ENCODE data around the gene B4GAT1. TPM values are rescaled to one million over a fixed set of nuclear protein-coding genes. Genes with fewer than 3 reads are reported as not detected.

Gene B4GAT1
- total and polyA plus RNA-seq, 2 of the 13 experiments (the other 11 are each of a cell fraction or from before 2014, with no cell fraction given), result 40.4 to 109 TPM

DNA sequence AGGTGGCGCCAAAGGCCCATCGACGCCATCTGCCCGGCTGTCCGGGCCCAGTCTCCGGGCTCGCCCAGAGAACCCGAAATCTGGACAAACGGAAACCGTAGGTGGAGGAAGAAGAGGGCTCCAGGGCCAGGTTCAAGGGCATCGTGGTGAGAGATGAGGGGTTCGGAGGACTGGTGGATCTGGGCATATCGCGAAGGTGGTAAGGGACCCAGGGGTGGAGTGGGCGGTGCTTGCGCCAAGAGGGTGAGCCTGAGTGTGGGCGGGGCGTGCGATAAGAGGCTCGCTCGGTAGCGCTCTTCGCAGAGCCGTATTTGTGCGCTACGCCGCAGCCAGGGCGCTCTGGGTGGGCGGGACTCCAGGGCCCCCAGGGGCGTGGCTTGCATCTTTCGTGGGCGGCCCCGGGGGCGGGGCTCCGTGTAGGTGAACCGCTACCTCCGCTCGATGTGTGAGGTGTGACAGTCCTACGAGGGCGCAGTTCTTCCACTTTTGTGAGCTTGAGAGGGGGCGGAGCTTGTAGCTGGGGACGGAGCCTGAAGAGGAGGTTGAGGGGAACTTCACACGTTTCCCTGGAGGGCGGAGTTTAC, 35.4 kb downstream of the B4GAT1 start (continued):
- TF ChIP-seq, protein P1, sequence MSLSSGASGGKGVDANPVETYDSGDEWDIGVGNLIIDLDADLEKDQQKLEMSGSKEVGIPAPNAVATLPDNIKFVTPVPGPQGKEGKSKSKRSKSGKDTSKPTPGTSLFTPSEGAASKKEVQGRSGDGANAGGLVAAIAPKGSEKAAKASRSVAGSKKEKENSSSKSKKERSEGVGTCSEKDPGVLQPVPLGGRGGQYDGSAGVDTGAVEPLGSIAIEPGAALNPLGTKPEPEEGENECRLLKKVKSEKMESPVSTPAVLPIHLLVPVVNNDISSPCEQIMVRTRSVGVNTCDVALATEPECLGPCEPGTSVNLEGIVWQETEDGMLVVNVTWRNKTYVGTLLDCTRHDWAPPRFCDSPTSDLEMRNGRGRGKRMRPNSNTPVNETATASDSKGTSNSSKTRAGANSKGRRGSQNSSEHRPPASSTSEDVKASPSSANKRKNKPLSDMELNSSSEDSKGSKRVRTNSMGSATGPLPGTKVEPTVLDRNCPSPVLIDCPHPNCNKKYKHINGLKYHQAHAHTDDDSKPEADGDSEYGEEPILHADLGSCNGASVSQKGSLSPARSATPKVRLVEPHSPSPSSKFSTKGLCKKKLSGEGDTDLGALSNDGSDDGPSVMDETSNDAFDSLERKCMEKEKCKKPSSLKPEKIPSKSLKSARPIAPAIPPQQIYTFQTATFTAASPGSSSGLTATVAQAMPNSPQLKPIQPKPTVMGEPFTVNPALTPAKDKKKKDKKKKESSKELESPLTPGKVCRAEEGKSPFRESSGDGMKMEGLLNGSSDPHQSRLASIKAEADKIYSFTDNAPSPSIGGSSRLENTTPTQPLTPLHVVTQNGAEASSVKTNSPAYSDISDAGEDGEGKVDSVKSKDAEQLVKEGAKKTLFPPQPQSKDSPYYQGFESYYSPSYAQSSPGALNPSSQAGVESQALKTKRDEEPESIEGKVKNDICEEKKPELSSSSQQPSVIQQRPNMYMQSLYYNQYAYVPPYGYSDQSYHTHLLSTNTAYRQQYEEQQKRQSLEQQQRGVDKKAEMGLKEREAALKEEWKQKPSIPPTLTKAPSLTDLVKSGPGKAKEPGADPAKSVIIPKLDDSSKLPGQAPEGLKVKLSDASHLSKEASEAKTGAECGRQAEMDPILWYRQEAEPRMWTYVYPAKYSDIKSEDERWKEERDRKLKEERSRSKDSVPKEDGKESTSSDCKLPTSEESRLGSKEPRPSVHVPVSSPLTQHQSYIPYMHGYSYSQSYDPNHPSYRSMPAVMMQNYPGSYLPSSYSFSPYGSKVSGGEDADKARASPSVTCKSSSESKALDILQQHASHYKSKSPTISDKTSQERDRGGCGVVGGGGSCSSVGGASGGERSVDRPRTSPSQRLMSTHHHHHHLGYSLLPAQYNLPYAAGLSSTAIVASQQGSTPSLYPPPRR (CRISPR knock-in tag; IDR thresholded peaks at IDR 0.05; ENCODE audit: borderline replicate concordance), result no peak; the same call in 1 of the 2 replicates
- TF ChIP-seq ZBTB1 (CRISPR knock-in tag; IDR thresholded peaks at IDR 0.05; ENCODE audit: borderline replicate concordance), result no peak
- TF ChIP-seq, protein P2, sequence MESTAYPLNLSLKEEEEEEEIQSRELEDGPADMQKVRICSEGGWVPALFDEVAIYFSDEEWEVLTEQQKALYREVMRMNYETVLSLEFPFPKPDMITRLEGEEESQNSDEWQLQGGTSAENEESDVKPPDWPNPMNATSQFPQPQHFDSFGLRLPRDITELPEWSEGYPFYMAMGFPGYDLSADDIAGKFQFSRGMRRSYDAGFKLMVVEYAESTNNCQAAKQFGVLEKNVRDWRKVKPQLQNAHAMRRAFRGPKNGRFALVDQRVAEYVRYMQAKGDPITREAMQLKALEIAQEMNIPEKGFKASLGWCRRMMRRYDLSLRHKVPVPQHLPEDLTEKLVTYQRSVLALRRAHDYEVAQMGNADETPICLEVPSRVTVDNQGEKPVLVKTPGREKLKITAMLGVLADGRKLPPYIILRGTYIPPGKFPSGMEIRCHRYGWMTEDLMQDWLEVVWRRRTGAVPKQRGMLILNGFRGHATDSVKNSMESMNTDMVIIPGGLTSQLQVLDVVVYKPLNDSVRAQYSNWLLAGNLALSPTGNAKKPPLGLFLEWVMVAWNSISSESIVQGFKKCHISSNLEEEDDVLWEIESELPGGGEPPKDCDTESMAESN (CRISPR knock-in tag; conservative IDR thresholded peaks at IDR 0.05), result peak; percentile 68
- TF ChIP-seq, protein P3, sequence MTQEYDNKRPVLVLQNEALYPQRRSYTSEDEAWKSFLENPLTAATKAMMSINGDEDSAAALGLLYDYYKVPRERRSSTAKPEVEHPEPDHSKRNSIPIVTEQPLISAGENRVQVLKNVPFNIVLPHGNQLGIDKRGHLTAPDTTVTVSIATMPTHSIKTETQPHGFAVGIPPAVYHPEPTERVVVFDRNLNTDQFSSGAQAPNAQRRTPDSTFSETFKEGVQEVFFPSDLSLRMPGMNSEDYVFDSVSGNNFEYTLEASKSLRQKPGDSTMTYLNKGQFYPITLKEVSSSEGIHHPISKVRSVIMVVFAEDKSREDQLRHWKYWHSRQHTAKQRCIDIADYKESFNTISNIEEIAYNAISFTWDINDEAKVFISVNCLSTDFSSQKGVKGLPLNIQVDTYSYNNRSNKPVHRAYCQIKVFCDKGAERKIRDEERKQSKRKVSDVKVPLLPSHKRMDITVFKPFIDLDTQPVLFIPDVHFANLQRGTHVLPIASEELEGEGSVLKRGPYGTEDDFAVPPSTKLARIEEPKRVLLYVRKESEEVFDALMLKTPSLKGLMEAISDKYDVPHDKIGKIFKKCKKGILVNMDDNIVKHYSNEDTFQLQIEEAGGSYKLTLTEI (CRISPR knock-in tag; conservative IDR thresholded peaks at IDR 0.05), result no peak
- no peak for TF ChIP-seq SRF (IDR thresholded peaks at IDR 0.05; ENCODE audit: low read depth, low read length)
- TF ChIP-seq, protein P4, sequence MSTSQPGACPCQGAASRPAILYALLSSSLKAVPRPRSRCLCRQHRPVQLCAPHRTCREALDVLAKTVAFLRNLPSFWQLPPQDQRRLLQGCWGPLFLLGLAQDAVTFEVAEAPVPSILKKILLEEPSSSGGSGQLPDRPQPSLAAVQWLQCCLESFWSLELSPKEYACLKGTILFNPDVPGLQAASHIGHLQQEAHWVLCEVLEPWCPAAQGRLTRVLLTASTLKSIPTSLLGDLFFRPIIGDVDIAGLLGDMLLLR (CRISPR knock-in tag; IDR thresholded peaks at IDR 0.05), result no peak
- TF ChIP-seq ARNT (IDR thresholded peaks at IDR 0.05), result no peak
- peak; percentile 68; the same call in 1 of the 2 replicates for TF ChIP-seq KDM5A (IDR thresholded peaks at IDR 0.05; ENCODE audit: borderline replicate concordance, low read length)
- no peak for TF ChIP-seq SNAPC2 (CRISPR knock-in tag; IDR thresholded peaks at IDR 0.05)
- TF ChIP-seq TSC22D2 (CRISPR knock-in tag; IDR thresholded peaks at IDR 0.05; ENCODE audit: borderline replicate concordance), result peak; percentile 71; the same call in 1 of the 2 replicates
- TF ChIP-seq ZNF782 (CRISPR knock-in tag; IDR thresholded peaks at IDR 0.05; ENCODE audit: borderline replicate concordance), result peak; percentile 94; the same call in 1 of the 2 replicates
- no peak for TF ChIP-seq ZMYM3 (CRISPR knock-in tag; IDR thresholded peaks at IDR 0.05)
- TF ChIP-seq SRSF9 (IDR thresholded peaks at IDR 0.05; ENCODE audit: borderline replicate concordance, insufficient read depth, low read depth, low read length, poor library complexity, severe bottlenecking), result no peak
- TF ChIP-seq, protein P5, sequence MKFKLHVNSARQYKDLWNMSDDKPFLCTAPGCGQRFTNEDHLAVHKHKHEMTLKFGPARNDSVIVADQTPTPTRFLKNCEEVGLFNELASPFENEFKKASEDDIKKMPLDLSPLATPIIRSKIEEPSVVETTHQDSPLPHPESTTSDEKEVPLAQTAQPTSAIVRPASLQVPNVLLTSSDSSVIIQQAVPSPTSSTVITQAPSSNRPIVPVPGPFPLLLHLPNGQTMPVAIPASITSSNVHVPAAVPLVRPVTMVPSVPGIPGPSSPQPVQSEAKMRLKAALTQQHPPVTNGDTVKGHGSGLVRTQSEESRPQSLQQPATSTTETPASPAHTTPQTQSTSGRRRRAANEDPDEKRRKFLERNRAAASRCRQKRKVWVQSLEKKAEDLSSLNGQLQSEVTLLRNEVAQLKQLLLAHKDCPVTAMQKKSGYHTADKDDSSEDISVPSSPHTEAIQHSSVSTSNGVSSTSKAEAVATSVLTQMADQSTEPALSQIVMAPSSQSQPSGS (CRISPR knock-in tag; IDR thresholded peaks at IDR 0.05), result 0 out of 2 replicates have a peak, but pooled peaks have one; percentile 4
- TF ChIP-seq ZNF605 (CRISPR knock-in tag; IDR thresholded peaks at IDR 0.05), result peak; percentile 72; the same call in 1 of the 2 replicates
- peak; percentile 77 for TF ChIP-seq REPIN1 (CRISPR knock-in tag; IDR thresholded peaks at IDR 0.05; ENCODE audit: borderline replicate concordance, low read depth)
- TF ChIP-seq, protein P6, sequence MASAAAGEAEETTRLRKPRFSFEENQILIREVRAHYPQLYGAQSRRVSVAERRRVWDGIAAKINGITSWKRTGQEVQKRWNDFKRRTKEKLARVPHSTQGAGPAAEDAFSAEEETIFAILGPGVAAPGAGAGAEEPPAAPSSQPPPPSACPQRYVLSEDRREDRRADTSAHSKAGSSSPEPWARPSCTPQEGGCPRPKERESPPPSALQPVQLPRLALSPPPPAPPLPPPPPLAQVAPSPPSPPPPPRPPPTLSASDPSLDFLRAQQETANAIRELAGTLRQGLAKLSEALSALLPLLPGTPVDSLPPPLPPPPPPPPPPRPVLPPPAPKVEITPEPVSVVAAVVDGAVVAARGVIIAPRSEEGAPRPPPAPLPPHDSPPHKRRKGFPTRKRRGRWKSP (CRISPR knock-in tag; IDR thresholded peaks at IDR 0.05), result peak; percentile 100
